ENCODE results near the gene USH2A. TPM values are rescaled to one million over a fixed set of nuclear protein-coding genes. Genes with fewer than 3 reads are reported as not detected.

The USH2A gene
- total RNA-seq, 1 donor from 2014 or later: not detected

- no peak for TF ChIP-seq CTCF (IDR thresholded peaks at IDR 0.05)
- Histone ChIP-seq H3K36me3 (no peaks in the 10 kb centered on the region), H3K27ac (no peak overlapping the region), H3K4me1 (no peaks in the 10 kb centered on the region), H3K27me3 (ENCODE audit: low read depth) (no peaks in the 10 kb centered on the region), H3K4me3 (no peak overlapping the region), H3K9me3 (no peaks in the 10 kb centered on the region)
- ATAC-seq (no peak), DNase-seq (no peak)
- intact Hi-C loops (cut with DNase I): no loop called here
Measured at GRCh38 chr1:216453777-216454176, 30.5 kb upstream of the USH2A start.

DNA sequence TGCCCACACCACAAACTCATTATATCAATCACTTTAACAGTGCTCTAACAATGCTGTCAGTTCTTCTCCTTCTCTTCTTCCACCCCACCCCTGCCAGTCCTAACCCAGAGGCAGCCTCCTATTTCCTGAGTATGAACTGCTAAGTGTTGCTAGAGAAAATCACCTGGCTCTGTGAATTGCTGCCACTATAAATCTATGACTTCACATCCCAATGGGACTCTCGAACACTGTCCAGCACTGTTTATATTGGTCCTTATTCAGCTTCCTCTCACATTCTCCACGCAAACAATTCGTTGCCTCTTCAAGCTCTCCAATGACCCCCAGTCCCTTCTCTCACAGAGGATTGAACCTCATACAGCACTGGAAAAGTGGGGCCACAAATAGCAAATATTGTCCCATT is 27.0 kb upstream of the USH2A start:
- TF ChIP-seq CTCF (IDR thresholded peaks at IDR 0.05): no peak
- Histone ChIP-seq H3K4me1 (no peaks in the 10 kb centered on the region), H3K36me3 (no peaks in the 10 kb centered on the region), H3K27me3 (ENCODE audit: low read depth) (no peaks in the 10 kb centered on the region), H3K4me3 (no peak overlapping the region), H3K9me3 (no peaks in the 10 kb centered on the region), H3K27ac (no peak overlapping the region)
- intact Hi-C loops (cut with DNase I): no loop called here
- no peak for DNase-seq
- ATAC-seq: no peak

DNA sequence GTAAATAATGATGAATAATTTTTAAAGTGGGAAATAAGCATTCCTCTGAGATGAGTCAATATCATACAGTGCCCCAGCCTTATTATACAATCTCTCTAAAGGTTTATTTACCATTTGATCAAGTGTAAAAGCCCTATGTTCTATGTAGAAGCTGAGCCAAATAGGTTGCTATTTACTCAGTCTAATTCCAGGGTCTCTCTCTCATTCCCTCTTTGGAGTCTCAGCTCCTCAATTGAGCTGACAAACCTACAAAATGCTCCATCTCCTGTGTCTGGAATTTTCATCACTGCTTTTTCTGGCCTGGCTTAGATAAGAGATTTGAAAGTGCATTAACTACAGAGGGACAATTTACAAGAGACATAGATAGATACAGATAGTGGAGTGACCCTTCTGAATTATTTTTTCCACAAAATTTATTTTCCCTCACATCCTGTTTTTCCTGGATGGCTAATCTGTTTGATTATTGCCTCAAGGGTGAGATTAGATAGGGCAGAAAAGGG is 24.8 kb upstream of the USH2A start:
- no peak overlapping the region for H3K4me3 ChIP-seq
- H3K9me3 ChIP-seq: no peaks in the 10 kb centered on the region
- H3K36me3 ChIP-seq: no peaks in the 10 kb centered on the region
- DNase-seq (no peak), ATAC-seq (peak in 1 of 2 donors; percentile 55)
- H3K4me1 ChIP-seq: no peaks in the 10 kb centered on the region
- H3K27me3 ChIP-seq (ENCODE audit: low read depth): no peaks in the 10 kb centered on the region
- H3K27ac ChIP-seq: no peak overlapping the region
- intact Hi-C loops (cut with DNase I): no loop called here
- TF ChIP-seq CTCF (IDR thresholded peaks at IDR 0.05): no peak

DNA sequence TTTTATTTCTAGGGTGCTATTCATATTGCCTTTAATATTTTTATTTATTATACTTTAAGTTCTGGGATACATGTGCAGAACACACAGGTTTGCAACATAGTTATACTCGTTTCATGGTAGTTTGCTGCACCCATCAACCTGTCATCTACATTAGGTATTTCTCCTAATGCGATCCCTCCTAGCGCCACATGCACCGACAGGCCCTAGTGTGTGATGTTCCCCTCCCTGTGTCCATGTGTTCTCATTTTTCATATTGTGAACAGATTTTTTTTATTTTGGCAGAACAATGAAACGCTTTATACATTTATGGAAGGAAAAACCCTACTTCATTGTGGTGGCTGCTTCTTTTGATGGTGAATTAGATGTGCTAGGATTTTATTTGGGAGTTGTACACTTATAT is 14.4 kb upstream of the USH2A start:
- no peak overlapping the region for H3K27ac ChIP-seq
- no peaks in the 10 kb centered on the region for H3K4me1 ChIP-seq
- no peaks in the 10 kb centered on the region for H3K36me3 ChIP-seq
- no peak overlapping the region for H3K4me3 ChIP-seq
- TF ChIP-seq CTCF (IDR thresholded peaks at IDR 0.05): no peak
- ATAC-seq: no peak
- intact Hi-C loops (cut with DNase I): no loop called here
- DNase-seq: no peak
- H3K9me3 ChIP-seq: no peaks in the 10 kb centered on the region
- no peaks in the 10 kb centered on the region for H3K27me3 ChIP-seq (ENCODE audit: low read depth)

- no peaks in the 10 kb centered on the region for H3K9me3 ChIP-seq
- H3K36me3 ChIP-seq: no peaks in the 10 kb centered on the region
- no peak overlapping the region for H3K4me3 ChIP-seq
- no peaks in the 10 kb centered on the region for H3K27me3 ChIP-seq (ENCODE audit: low read depth)
- H3K27ac ChIP-seq: no peak overlapping the region
- intact Hi-C loops (cut with DNase I): no loop called here
- no peak for DNase-seq
- no peaks in the 10 kb centered on the region for H3K4me1 ChIP-seq
- ATAC-seq: no peak
- TF ChIP-seq CTCF (IDR thresholded peaks at IDR 0.05): no peak
Measured at GRCh38 chr1:216434232-216434631, 11.0 kb upstream of the USH2A start.

DNA sequence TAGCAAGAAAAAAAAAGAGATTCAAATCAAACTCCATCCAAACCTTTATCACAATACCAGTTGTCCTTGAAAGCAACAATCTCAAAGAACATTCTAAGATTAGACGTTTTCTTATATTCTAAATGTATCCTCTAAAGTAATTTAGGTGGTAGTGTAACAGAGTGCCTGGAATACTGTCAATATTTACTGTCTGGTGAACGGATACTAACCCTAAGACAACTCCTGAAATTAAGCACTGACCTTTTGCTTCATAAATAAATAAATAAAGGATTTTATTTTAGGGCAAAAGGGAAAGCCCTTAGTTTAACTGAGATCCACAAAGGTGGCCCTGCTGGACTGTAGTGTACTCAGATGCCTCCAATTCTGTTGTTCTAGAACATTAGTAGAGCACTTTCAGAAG is 9.9 kb upstream of the USH2A start:
- Histone ChIP-seq H3K27ac (no peak overlapping the region), H3K4me3 (no peak overlapping the region), H3K27me3 (ENCODE audit: low read depth) (no peaks in the 10 kb centered on the region), H3K36me3 (no peaks in the 10 kb centered on the region), H3K9me3 (no peaks in the 10 kb centered on the region), H3K4me1 (no peaks in the 10 kb centered on the region)
- TF ChIP-seq CTCF (IDR thresholded peaks at IDR 0.05): no peak
- intact Hi-C loops (cut with DNase I): no loop called here
- no peak for DNase-seq
- no peak for ATAC-seq

Measured in lower lobe of right lung (tissue), 2 donors.